HG03565 (cell line): ENCODE measurements around the gene FANCC.
A peak's percentile ranks its signal among the peaks of the same experiment; 100 is the strongest.
"Not testable (repeated sequence)": the region's sequence is repeated elsewhere in the genome, so short reads cannot be mapped to it uniquely, and the experiment has no call there.

Source experiments
- ATAC-seq: cut with Tn5 transposase; IDR thresholded peaks from one replicate; pipeline ENCODE4 v1.9.1; 2021; ENCODE audit warnings: mild to moderate bottlenecking, moderate library complexity; ENCODE audit not compliant: unreplicated experiment

Gene FANCC

DNA sequence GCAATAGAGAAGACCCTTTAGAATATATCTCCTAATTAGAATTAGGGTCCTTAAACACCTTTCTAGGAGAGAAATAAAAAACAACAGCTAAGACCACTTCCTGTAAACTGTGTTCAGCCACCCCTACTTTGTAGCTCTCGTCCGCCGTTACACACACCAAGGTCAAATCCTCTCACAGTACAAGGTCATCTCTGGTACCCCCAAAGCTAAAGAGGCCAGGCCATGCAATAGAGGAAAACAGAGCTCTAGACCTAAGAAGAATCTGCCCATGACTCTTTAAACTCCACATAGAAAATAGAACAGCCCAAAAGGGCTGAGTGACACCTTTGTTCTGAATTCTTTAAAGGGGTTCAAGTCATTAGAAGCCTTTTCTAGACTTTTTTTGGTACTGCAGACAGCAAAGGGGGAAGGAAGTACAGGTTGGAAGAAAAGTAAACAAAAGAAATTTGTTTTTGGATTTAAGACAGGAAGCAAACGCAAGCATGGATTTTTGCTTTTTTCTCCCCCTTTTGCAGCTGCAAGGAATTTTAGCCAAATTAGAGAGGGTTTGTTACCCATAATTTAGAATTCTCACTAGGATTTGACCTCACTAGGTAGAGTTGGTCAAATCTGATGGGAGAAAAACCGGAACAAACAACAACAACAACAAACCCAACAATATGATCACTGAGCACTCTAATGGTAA, 13.4 kb upstream of the FANCC start:
- no peak for ATAC-seq

DNA sequence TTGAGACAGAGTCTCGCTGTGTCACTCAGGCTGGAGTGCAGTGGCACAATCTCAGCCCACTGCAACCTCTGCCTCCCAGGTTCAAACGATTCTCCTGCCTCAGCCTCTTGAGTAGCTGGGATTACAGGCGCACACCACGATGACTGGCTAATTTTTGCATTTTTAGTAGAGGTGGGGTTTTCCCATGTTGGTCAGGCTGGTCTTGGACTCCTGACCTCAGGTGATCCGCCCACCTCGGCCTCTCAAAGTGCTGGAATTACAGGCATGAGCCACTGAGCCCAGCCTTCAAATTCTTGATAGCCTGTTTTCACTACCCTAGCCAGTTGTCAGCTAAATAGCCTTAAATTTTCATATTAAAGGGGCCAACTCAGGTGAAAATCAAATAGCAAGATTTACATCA, 11.6 kb upstream of the FANCC start:
- ATAC-seq, result not testable (repeated sequence)

DNA sequence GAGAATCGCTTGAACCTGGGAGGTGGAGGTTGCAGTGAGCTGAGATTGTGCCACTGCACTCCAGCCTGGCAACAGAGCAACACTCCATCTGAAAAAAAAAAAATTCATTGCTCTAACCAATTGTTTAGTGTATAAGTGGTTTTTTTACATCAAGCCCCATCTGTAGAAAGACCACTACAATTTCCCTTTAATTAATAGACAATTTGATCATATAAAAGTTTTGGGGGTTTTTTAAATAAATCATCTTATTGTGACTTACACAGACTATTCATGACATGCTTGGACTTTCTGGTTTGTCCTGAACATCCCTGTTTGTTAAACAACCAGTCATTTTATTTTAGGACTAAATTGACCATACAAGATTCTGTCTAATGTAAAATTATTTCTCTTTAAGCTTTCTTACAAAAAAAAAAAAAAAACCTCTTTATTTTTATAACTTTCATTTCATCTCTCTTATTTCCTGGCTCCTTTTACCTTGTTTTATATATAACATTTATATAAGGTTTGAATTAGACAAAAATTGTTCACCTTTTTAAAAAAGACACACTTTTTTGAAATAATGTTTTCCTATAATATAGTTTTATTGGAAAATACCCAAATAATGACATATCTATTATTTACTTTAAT, 9.8 kb upstream of the FANCC start:
- ATAC-seq, result no peak

DNA sequence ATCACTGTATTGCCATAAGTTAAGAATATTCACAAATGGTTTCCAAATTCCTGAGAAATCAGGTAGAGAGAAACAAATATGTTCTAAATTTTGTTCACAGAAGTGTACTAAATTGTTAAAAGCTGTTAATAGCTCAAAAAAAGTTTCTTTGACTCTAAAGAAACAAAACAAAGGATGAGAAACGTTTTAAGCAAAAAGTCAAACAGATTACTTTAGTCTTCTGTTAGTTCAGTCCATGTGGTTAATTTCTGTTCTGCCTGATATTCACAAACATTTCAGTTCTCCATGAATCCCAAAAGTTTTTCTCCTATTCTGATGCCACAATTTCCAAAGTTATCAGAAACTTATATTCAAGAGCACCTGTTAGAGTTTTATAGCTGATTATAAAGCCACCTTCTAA, 7.7 kb upstream of the FANCC start:
- no peak for ATAC-seq

DNA sequence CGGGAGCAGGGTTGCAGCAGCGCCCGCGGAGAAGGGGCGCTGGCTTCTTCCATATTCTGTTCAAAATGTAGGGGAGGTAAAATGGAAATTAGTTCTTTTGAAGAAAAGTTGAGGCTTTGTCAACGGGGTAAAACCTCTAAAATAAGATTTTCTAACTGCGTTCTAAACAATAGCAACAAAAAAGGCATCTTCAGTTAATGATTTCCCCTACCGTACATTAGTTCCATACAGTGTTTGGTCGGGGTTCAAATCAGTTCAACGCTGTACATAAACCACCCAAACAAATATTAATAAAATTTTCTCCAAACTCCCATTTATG, 343 bp upstream of the FANCC start:
- ATAC-seq, result no peak

DNA sequence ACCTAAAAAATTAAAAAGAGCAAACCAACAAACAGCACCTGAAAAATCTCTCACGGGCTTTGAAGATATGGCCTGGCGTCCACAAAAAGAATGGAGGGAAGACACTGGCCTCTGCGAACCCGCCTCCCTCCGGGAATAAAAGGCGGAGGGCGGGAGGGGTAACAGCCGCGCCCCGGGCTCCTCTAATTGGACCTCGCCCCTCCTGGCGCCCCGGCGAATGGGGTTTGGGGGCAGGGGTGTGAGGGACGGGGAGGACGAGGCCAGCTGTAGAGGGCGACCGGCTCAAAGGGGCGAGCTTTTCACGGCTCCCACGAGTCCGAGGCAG, 753 bp downstream of the FANCC start:
- ATAC-seq, result peak; percentile 15

DNA sequence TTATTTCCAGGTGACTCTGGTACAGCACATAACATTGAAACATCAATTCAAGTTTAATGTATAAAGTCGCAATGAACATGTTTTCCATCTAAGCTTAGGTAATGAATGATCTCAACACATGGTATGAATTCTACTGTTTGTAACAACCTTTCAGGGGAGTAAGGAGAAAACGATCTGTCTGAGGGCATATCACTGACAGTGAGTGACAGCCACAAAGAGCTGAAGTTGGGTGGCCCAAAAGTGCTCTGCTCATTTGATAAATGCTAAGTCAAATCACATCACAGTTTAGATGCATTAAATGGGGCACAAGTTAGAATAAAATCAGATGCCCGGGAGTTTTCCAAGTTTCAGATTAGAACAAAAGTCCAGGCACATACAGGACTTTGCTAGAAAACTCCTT, 1.2 kb downstream of the FANCC start:
- no peak for ATAC-seq

DNA sequence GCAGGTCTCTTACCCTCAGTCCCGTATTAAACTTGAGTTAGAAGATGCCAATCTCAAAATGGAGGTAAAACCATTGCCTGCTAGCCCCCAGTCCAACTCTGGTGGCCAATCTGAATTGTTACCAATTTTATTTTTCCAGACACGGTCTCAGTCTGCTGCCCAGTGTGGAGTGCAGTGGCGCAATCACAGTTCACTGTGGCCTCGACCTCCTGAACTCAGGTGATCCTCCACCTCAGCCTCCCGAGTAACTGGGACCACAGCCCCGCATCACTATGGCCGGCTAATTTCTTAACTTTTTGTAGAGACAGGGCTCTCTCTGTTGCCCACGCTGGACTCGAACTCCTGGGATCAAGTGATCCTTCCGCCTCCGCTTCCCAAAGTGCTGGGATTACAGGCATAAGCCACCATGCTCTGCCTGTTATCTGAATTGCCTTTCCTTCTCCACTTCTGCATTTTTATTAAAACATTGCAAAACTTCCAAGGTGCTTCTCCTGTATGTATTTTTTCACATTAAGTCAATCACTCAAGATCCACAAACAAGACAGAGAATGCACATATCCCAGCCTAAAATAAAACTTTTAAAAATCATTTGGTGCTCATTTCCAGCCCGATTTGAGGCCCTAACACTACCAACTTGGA, 2.3 kb downstream of the FANCC start:
- no peak for ATAC-seq

DNA sequence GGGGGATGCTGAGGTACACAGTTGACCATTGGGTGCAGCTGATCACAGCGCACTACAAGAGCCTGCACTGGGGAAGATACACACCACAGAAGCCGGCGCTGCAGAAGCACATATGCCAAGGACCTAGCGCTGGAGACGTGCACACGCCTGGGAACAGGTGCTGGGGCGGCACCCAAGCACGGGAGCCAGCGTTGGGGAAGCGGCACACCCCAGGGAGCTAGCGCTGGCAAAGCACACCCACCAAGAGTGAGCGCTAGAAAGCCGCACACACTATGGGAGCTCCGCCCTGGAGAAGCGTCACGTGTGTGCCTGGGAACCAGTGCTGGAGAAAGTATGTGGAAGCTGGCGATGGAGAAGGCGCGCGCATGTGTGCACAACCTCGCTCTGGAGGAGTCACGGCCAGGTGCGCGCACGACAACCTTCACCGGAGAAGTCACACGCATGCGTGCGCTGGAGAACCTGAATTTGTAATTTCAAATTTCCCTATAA, 4.5 kb downstream of the FANCC start:
- ATAC-seq, result no peak

DNA sequence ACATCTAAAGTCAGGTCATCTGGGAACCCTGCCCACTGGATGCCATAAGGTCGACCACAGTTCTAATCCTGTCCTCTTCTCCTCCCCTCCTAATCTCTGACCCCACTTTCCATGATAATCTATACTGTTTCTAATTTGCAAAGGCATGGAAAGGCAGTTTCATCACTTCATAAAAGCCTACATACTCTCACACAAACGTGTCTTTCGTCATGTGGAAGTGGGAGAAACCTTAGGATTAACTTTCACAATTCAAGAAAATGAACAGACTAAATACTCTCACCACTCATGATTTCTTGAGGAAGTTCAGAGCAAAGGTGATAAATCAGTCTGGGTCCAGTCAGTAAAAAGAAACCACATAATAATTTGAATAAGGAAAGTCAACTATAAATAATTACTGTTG, 5.5 kb downstream of the FANCC start:
- no peak for ATAC-seq

DNA sequence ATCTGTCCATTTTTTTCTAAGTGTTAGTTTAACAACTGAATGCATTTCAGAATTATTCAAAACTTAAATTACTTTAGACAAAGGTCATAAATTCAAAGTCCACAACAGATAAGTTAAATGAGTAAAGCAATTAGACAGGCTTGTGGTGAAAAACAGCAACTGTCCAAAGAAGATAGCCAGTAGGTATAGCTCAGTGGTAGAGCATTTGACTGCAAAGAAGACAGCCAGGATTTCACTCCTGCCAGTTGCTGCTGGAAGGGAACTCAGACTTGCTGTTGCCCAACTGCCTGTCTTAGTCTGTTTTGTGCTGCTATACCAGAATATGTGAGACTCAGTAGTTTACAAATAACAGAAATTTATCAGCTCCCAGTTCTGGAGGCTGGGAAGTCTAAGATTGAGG, 10.0 kb downstream of the FANCC start:
- no peak for ATAC-seq

DNA sequence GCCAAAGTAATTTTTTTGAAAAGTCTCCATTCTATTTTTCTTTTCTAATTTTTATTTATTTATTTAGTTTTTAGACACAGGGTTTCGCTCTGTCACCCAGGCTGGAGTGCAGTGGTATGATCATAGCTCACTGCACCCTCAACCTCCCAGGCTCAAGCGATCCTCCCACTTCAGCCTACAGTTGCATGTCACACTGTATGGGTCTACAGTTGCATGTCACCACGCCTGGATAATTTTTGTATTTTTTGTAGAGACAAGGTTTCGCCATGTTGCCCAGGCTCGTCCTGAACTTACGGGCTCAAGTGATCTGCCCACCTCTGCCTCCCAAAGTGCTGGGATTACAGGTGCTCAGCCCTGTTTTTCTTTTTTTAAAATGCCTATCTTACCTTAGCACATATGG, 10.7 kb downstream of the FANCC start:
- ATAC-seq, result no peak

DNA sequence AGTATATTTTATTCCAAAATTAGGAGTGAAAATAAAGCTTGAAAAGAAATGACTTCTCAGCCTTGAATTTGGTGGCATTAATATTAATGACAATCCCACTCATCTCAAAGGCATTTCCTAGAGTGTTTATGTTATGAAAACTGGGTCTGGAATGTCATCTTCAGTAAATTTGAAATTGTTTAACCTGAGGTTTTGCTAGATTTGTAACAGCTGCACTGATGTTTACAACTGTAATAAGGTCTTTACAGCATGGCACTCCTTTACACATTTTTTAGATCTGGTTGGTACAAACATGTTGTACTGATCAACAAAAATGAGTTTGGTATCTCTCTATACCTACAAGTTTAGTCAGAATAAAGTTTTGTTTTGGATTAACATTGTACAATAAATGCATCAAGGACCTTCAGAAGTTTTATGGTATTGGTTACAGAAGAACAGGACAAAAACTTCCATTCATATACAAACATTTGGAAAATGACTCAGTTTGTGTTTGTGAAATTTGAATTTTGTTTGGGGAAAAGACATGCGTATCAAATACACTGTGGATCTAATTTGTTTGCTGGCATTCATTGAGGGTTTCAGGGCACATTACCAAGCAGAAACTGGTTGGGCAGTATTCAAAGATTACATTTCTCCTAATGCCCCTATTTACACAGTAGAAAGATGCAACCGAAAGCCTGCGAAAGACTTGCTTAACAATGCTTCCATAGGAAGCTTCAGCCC, 11.6 kb downstream of the FANCC start:
- no peak for ATAC-seq

DNA sequence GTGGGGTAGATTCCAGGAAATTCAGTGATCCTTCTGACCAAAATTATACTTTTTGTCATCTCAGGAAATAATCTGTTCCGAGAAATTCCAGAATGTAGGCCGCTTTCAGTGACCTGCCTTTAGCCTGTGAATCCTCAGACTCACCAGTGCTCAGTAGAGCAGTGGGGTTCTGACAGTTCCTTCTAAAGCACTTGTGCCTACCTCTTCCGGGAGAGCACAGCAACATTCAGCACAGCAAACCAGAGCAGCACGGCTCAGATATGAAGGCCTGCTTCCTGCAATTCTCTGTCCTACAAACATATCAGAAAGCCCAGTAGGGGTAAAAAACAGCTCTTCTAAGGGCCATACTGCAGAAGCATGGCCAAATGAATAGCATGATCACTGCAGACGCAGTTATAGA, 15.0 kb downstream of the FANCC start:
- ATAC-seq, result no peak

DNA sequence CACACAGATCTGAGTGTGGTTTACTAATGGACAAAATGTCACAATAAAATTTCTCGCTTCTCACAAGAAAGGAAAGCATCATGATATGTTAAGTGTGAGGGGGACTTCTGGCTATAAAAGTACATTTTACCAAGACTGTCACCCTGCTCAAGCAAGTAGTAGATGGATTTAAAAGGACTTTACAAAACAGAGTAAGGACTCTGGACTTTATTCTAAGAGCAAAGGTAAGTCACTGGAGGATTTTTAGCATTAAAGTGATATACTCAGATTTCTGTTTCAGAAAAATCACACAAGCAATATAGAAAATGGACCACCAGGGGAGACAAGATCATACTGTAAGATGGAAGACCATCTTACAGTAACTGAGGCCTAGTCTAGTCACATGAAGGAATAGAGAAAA, 19.7 kb downstream of the FANCC start:
- no peak for ATAC-seq

DNA sequence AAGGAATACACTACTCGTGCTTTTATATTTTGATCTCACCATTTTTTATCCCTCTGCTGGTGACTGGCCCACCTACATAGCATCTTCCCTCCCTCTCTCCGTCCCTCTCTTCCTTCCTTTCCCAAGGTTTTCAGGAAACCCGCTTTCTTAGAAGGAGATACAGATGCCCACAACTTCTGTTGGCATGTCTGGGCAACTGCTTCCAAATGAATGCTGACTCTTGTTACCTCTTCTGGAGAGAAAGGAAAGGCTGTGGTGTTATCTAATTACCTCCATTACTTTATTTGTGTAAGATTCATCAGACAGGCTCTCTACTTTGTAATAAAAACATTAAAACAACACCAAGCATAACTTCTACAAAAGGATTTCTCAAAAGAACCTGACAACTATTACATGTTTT, 20.2 kb downstream of the FANCC start:
- no peak for ATAC-seq

DNA sequence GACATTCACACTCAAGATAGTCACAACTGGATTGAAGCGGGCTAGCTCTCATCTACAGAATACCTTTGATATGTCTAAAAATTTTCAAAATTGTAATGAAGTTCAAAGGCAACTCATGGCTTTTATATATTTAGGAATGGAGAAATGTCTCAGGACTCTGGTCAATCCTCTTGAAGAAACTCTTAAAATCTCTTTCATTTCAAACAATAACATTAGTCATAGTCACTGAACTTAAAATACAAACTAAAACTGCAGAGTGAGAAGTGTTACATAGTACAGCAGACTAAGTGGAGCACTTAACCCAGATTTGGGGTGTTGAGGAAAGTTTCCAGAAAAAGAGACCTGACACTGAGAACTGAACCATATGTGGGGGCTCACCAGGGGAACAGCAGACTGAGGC, 20.7 kb downstream of the FANCC start:
- no peak for ATAC-seq

DNA sequence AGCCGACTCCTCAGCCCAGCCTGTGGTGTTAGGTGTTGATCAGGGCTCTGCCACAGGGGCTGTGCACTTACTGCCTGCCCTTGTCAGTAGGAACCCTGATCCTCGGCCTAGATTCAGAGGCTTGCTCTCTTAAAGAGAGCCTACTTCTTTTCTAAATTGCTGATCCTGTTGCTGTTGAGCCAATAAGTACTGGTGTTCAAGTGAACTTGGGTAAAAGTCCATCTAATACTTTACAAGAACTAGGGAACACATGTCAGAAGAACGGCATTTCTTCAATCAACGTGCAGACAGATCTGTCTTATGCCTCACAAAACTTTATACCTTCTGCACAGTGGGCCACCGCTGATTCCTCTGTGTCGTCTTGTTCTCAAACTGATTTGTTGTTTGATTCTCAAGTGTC, 24.2 kb downstream of the FANCC start:
- not testable (repeated sequence) for ATAC-seq

DNA sequence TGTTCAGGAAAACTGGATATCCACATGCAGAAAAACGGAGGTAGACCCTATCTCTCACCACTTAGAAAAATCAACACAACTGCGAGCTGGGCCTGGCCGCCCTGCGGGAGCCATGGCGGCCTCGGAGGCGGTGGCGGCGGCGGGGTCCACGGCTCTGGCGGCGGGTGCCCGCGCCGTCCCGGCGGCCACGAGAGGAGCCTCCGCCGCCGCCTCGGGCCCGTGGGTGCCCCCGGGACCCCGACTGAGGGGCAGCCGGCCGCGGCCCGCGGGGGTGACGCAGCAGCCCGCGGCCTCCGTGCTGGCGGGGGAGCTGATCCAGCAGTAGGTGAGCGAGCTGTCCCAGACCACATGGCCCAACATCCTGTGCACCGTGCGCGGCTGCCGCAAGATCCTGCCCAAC, 25.3 kb downstream of the FANCC start:
- no peak for ATAC-seq

DNA sequence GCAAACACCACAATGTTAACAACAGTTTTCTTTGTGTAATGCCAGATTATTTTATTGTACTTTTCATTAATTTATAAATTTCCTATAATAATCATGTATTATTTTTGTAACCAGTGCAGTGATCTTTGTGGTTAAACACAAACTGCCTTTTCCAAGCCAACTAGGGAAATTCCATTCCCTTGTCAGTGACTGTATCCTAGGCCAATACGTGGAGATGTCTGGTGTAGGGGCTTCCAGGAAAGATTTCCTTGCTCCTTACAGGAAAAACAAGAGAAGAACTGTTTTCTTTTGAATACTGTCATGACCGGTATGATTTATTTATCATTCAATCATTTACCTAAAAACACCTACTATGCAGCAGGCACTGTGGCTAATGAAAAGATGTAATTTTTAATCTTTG, 31.4 kb downstream of the FANCC start:
- no peak for ATAC-seq

DNA sequence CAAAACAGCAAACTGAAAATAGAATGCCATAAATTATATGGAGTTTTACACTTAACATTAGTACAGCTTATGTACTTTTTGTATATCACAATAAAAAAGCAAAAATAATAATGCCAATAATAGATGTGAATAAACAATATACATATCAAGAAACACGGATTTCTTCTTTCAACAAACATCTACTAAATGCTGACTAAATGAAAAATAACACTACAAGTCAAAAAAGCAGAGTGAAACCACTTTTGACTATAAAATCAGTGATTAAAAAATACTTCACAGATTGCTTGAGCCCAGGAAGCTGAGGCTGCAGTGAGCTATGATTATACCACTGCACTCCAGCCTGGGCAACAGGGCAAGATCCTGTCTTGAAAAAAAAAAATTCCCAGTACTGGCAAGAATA, 32.2 kb downstream of the FANCC start:
- ATAC-seq, result no peak
